Fibroblast of the aortic adventitia (primary cell): Measurements from ENCODE around the gene SST. TPM values are rescaled to one million over a fixed set of nuclear protein-coding genes. Genes with fewer than 3 reads are reported as not detected.

Source experiments
- DNase-seq: peaks from one replicate; pipeline ENCODE4 v3.0.0-alpha.2; 2010; ENCODE audit warnings: low read depth
- H3K4me3 ChIP-seq: 2 replicates; pipeline ENCODE4 v1.5.1; 2011; ENCODE audit warnings: low read depth, mild to moderate bottlenecking, control low read depth, low read length, moderate library complexity
- CTCF ChIP-seq: IDR thresholded peaks from 2 replicates; pipeline ENCODE4 v1.5.1; 2011; ENCODE audit warnings: mild to moderate bottlenecking, low read length, control low read depth, inconsistent platforms; ENCODE audit not compliant: insufficient read depth
- total RNA-seq: library from RNA; depleted of rRNA; stranded (reverse); fragments of >200 nt; gene quantifications from 2 replicates; pipeline ENCODE4 v1.2.3, GENCODE V29; 2012; ENCODE audit warnings: low replicate concordance

SST gene
- total RNA-seq, 1 donor: not detected

GRCh38 chr3:187709155-187709554 is 39.0 kb upstream of the SST start:
- no peak for TF ChIP-seq CTCF
- no peak overlapping the region for H3K4me3 ChIP-seq
- DNase-seq: no peak

GRCh38 chr3:187708696-187709095 is 38.5 kb upstream of the SST start:
- no peak for TF ChIP-seq CTCF
- H3K4me3 ChIP-seq: no peak overlapping the region
- no peak for DNase-seq

- DNase-seq: no peak
- no peak overlapping the region for H3K4me3 ChIP-seq
- TF ChIP-seq CTCF: no peak
Measured at GRCh38 chr3:187706971-187707370, 36.8 kb upstream of the SST start.

- peak; percentile 15 for DNase-seq
- H3K4me3 ChIP-seq: no peak overlapping the region
- TF ChIP-seq CTCF: no peak
Measured at GRCh38 chr3:187705164-187705563, 35.0 kb upstream of the SST start.

- TF ChIP-seq CTCF: no peak
- H3K4me3 ChIP-seq: no peak within 1 kb of the TSS
- DNase-seq: no peak
Measured at GRCh38 chr3:187702507-187703033, 32.4 kb upstream of the SST start, which contains the start of gene RTP2. Gene RTP2 (minus strand): TSS chr3:187702557. CDS start chr3:187702128, 429 bp downstream.

- no peak for DNase-seq
- TF ChIP-seq CTCF: no peak
- H3K4me3 ChIP-seq: no peak overlapping the region
Measured at GRCh38 chr3:187700249-187700648, 30.1 kb upstream of the SST start.
